Stromal cell of bone marrow (primary cell): Measurements from ENCODE around the gene PARP1.

ENCODE experiments used
- DNase-seq: peaks from one replicate; pipeline ENCODE4 v3.0.0-alpha.2; 2012; ENCODE audit warnings: low read depth

PARP1 gene

GRCh38 chr1:226405411-226405988 is 2.4 kb downstream of the PARP1 start:
- no peak for DNase-seq

- DNase-seq, result no peak
Observed at GRCh38 chr1:226404904-226405222, 3.0 kb downstream of the PARP1 start.

GRCh38 chr1:226404063-226404903 is 3.6 kb downstream of the PARP1 start:
- no peak for DNase-seq

DNA sequence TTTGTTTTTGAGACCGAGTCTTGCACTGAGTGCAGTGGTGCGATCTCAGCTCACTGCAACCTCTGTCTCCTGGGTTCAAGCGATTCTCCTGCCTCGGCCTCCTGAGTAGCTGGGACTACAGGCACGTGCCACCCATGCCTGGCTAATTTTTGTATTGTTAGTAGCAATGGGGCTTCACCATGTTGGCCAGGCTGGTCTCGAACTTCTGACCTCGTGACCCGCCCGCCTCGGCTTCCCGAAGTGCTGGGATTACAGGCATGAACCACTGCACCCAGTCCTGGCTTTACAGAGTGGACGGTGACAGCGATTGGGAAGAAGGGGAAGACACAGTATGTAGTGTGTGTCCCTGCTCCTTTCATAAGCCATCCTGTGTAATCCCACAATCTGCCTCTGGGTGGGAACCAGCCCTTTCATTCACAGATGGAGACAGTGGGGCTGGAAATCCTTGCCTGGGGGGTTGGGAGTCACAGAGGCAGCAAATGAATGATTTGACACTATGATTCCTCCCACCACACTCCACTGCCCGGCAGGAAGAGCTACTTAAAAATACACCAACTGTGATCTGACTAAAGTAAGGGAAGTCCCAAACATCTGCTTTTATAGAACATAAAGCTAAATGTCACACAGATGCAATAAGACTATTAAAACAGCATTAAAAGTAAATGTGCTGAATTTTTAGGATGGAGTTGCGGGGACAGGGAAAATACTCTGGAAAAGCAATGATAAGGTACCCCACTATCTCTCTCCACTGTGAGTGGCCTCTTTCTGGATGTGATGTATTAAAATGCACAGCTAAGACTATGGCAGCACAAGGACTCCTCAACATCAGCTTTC is 4.5 kb downstream of the PARP1 start:
- no peak for DNase-seq

DNA sequence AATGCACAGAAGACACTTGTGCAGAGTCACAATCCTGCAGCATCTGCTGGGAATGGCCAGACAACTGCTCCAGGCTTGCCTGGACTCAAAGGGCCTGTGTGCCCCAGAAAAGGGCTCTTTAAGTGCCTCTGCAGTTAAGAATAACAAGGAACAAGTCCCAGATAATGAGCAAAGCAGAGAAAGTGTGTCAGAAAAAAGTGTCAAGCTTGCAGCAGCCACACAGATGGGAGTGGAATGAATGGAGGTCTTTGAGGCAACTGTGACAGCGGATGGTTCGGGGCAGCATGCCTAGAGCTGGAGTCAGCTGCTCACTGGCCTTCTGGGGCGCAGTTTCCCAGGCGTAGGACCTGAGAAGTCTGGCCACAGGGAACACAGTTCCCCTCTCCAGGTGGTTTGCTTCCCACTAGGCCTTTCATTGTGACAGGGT is 5.1 kb downstream of the PARP1 start:
- no peak for DNase-seq

GRCh38 chr1:226401355-226402303 is 6.3 kb downstream of the PARP1 start:
- no peak for DNase-seq

DNA sequence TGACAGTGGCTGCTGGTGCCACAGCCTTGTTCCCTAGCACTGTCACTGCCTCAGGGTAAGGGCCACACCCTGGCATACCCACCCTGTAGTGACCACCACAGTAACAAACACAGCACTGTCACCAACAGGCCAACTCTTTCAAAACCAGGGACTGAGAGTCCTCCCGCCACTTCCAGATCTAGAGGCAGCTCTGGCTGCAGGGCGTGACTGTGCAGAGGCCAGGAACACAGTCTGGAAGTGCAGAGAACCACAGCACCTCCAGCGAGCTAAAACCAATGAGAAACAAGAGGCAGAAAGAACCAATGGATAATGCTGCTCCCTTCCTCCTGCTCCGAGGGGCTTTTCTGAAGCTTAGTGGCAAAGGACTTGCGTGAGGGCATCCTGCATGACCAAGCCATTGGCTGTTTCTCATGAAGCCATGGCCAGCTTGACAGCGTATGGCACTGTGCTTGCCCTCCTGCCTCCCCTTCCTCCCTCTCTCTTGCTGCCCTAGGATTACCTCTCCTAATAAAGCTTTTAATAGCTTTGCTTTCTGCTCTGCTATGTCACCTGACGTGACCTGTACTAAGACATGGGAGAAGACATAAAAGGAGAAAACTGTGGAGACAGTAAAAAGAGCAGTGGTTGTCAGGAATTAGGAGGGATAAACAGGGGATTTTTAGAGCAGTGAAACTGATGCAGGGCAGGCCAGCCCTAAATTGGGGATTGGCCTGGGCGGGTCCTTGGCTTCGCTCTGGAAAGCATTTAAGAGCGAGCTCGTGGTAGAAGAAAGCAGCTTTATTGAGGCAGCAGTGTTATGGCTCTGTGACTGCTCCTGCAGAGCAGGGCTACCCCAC is 7.2 kb downstream of the PARP1 start:
- DNase-seq, result no peak

GRCh38 chr1:226397955-226398636 is 9.8 kb downstream of the PARP1 start:
- no peak for DNase-seq

- no peak for DNase-seq
Observed at GRCh38 chr1:226397011-226397926, 10.6 kb downstream of the PARP1 start.

- no peak for DNase-seq
Observed at GRCh38 chr1:226395753-226396152, 12.1 kb downstream of the PARP1 start.

DNA sequence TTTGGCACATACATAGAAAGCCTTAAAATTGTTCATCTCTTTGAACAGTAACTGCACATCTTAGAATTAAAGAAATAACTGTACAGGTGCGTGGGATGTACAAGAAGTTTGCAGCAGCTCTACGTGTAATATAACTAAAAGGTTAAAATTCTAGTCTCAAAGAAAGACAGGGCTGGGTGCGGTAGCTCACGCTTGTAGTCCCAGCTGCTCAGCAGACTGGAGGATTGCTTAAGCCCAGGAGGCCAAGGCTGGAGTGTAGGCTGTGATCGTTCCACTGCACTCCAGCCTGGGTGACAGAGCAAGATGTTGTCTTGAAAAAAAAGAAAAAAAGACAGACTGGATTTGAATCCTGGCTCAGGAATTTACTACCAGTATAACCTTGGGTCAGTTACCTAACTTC is 13.4 kb downstream of the PARP1 start:
- no peak for DNase-seq

GRCh38 chr1:226390681-226391080 is 17.2 kb downstream of the PARP1 start:
- no peak for DNase-seq

GRCh38 chr1:226388131-226388530 is 19.8 kb downstream of the PARP1 start:
- DNase-seq, result no peak

GRCh38 chr1:226384717-226385116 is 23.2 kb downstream of the PARP1 start:
- DNase-seq, result no peak

- no peak for DNase-seq
Observed at GRCh38 chr1:226384040-226384439, 23.9 kb downstream of the PARP1 start.

DNA sequence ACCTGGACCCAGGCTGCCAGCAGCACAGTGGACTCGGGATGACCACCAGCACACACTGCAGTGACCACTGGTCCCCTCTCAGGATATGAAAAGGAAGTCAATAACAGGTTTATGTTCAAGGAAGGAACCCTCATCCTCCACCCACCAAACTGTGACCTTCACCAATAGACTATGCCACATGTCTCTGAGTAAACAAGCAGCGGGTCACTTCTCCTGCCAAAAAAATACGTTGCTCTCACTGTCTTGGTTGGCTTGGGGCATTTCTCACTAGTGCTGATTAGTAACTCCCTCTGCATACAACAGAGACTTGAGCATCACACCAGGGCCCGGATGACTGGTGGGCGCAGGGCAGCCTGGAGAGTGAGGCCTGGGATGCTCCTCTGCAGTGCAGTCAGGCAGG is 25.9 kb downstream of the PARP1 start:
- no peak for DNase-seq

DNA sequence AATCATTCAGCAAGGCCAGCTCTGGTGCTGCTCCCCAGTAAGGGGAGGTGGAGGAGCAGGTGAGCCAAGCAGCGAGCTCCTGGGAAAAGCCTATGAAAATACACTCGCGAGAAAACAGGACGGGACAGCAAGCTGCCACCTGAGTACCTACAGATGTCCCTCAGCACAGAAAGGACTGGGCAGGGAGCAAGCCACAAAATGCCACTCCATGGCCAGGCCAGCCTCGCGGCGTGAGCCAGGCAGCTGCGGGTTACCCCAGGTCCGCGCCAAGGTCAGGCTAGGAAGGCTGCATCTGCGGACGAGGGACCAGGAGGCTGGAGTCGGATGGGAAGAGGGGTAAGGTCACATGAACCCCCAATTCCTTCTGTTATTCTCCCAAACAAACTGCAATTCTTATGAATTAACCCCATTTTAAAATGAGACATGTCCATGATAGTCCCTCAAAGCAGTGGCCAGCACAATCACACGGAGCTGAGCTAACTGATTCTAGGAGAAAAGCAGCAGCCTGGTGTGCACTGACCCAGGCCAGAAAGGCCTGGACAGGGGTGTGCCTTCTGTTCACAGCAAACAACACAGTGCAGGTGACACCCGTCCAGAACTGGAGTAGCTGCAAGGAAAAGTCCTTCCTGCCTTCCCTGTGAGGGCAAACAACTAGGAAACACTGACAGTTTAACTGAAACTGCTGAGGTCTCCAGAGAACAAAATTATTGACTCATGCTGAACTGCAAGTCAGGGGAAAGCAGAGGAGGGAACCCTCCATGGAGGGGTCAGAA is 26.5 kb downstream of the PARP1 start:
- DNase-seq, result no peak

DNA sequence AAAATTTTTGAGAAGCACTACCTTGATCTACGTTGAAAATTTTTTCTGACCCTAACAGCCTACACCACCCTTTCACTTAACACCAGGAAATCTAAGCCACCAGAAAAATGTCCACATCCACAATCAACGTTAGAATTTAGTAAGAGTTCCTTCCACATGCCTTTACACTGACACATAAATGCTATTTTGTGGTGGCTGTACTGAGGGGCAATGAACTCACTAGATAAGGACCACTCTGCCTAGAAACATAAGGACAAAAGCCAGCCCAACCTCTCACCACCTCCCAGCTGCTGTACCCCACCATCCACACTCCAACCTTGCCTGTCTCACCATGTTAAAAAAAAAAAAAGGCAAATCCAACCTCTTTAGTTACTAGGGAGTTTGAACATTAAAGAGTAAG is 29.8 kb downstream of the PARP1 start:
- no peak for DNase-seq
